ENCODE measurements around the gene ADAP1.
"Not testable (repeated sequence)": the region's sequence is repeated elsewhere in the genome, so short reads cannot be mapped to it uniquely, and the experiment has no call there.

Gene ADAP1

GRCh38 chr7:919924-920341 is 34.5 kb downstream of the ADAP1 start:
- no peak for DNase-seq

- no peak for DNase-seq
Observed at GRCh38 chr7:919114-919442, 35.4 kb downstream of the ADAP1 start.

GRCh38 chr7:918441-919113 is 35.9 kb downstream of the ADAP1 start:
- DNase-seq = no peak

- DNase-seq = no peak
Observed at GRCh38 chr7:918118-918425, 36.4 kb downstream of the ADAP1 start.

- DNase-seq = no peak
Observed at GRCh38 chr7:917255-918117, 37.0 kb downstream of the ADAP1 start.

- no peak for DNase-seq
Observed at GRCh38 chr7:916291-916941, 38.1 kb downstream of the ADAP1 start.

- no peak for DNase-seq
Observed at GRCh38 chr7:915291-916218, 38.9 kb downstream of the ADAP1 start.

GRCh38 chr7:914521-915194 is 39.8 kb downstream of the ADAP1 start:
- no peak for DNase-seq

- no peak for DNase-seq
Observed at GRCh38 chr7:913736-914520, 40.6 kb downstream of the ADAP1 start.

GRCh38 chr7:911791-912480 is 42.5 kb downstream of the ADAP1 start:
- DNase-seq = no peak

- no peak for DNase-seq
Observed at GRCh38 chr7:910931-911431, 43.5 kb downstream of the ADAP1 start.

- DNase-seq = no peak
Observed at GRCh38 chr7:910441-910861, 44.0 kb downstream of the ADAP1 start.

GRCh38 chr7:909358-910329 is 44.8 kb downstream of the ADAP1 start:
- no peak for DNase-seq

- not testable (repeated sequence) for DNase-seq
Observed at GRCh38 chr7:908591-909357, 45.7 kb downstream of the ADAP1 start.

GRCh38 chr7:908159-908581 is 46.3 kb downstream of the ADAP1 start:
- DNase-seq = no peak

GRCh38 chr7:907158-907980 is 47.1 kb downstream of the ADAP1 start:
- no peak for DNase-seq

- DNase-seq = no peak
Observed at GRCh38 chr7:906776-907157, 47.7 kb downstream of the ADAP1 start.

GRCh38 chr7:904847-905246 is 49.6 kb downstream of the ADAP1 start:
- DNase-seq = no peak

All from NCI-H524 treated with DMSO at 0.1 percent for 48 hours (cell line).